Inferior parietal cortex (tissue), 1 donor: ENCODE results near the gene SNRPA.
"Not testable (repeated sequence)": the region's sequence is repeated elsewhere in the genome, so short reads cannot be mapped to it uniquely, and the experiment has no call there.

Experiments used
- DNase-seq: peaks from one replicate; pipeline ENCODE4 v3.0.0-alpha.2; 2016; ENCODE audit errors: extremely low spot score

The SNRPA gene

DNA sequence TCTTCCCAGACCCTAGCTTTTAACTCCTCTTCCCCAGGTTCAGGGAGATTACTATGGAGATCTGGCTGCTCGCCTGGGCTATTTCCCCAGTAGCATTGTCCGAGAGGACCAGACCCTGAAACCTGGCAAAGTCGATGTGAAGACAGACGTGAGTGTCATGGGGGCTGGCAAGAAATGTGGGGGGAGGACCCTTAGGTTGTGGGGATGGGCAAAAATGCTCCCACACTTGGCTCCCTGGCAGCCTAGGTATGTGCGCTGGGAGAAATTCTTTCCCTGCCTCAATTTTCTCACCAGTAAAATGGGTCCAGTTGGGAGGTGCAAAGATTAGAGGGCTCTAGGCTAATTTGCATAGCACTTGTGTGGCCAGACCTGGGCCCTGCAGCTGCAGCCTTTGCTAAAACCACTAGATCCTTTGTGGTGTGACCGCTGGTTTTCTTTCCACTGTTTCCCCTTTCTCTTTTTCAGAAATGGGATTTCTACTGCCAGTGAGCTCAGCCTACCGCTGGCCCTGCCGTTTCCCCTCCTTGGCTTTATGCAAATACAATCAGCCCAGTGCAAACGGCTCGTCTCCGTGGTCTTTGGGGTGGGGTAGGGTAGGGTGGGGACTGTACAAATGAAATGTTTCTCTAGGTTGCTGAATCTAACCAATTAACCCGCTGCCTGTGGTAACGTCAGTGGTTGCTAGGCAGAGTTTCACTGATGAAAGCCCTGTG lies 26.1 kb downstream of the SNRPA start:
- DNase-seq = peak; percentile 96

DNA sequence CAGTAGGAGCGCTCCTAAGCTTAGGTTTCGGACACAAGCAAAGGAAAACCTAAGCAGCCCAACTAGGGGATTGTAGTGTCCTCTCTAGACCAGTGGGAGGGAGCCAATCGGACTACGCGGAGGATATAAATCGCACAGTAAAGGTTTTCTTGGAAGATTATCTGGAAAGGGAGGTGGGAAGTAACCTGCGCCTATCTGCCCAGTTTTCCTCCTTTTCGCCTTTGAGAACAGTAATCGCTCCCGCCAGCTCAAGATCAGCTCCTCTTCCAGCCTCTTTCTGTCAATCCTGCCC lies 26.6 kb downstream of the SNRPA start:
- no peak for DNase-seq

DNA sequence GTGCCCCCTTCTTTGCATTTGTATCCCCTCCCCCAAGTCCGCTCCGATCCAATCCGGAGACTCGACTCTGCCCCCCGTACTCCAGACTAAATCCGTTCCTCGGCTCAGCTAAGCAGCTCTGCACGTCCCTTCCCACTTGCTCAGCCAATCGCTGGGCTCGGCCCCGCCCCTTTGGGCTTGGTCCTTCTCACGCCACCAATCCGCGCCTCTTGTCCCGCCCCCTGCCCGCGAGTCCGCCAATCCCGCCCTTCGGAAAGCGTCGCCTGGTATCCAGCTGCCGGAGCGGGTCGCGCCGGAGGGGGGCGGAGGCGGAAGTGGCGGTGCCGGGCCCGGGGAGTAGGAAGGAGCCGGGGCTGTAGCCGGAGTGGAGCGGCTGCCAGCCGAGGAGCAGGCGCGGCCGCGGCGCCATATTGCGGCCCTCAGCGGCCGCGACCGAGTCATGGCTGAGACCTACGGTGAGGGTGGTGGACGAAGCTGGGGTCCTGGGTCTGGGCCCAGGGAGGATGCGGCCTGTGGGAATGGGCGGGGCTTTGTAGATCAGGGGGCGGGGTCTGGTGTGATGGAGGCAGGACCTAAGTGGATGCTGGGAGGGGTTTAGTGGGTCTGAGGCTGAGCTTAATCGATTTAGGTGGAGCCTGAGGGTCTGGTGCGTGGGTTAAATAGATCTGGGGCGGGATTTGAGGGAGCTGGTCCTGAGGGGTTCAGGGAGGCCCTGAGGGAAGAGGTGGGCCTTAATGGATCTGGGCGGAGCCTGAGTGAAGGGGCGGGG lies 27.1 kb downstream of the SNRPA start, which contains the start of gene RAB4B:
Gene RAB4B, plus strand, starts transcription at position 311 of the 769 bp plus-strand sequence. Its CDS starts 129 bp downstream, at position 440.
- DNase-seq = peak; percentile 99

DNA sequence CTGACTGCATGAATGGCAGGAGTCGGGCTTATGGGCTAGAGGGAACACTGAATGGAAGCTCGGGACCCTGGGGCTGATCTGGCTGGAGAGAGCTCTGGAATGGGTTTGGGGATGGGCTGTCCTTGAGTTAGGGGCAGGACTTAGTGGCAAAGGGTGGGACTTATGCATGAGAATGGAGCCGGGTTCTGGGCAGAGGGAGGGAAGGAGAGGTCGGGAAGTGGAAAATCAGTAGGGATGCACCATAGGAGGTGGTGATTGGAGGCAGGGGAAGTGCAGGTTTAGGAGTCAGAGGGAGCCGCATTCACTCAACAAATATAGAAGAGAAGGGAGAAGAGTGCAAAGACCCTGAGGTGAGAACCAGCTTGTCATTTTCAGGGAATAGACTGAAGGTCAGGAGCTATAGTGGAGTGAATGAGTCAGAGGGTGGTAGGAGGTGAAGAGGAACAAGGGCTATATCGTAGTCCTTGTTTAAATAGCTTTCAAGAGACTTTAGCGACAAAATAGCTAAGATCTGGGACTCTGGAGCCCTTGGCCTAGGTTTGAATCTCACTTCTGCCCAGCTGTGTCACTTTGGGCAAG lies 27.8 kb downstream of the SNRPA start:
- DNase-seq = no peak

DNA sequence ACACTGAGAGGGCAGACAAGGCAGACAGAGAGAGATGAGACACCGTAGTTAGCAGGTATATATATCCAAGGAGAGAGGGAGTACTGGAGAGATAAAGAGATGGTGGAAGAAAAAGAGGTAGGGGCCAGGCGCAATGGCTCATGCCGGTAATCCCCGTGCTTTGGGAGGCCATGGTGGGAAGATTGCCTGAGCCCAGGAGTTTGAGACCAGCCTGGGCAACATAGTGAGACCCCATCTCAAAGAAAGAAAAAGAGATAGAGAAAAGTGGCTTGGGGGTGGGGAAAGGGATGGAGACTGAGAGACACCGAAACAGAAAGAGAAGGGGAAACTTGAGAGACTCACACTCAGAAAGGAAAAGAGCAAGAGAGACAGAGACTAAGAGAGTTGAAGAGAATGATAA lies 29.6 kb downstream of the SNRPA start:
- no peak for DNase-seq

GRCh38 chr19:40781140-40781539 lies 30.1 kb downstream of the SNRPA start:
- DNase-seq = no peak

GRCh38 chr19:40783711-40784110 lies 32.7 kb downstream of the SNRPA start:
- no peak for DNase-seq

- DNase-seq = not testable (repeated sequence)
Measured at GRCh38 chr19:40784146-40784545, 33.1 kb downstream of the SNRPA start.

- no peak for DNase-seq
Measured at GRCh38 chr19:40785526-40785925, 34.5 kb downstream of the SNRPA start.

DNA sequence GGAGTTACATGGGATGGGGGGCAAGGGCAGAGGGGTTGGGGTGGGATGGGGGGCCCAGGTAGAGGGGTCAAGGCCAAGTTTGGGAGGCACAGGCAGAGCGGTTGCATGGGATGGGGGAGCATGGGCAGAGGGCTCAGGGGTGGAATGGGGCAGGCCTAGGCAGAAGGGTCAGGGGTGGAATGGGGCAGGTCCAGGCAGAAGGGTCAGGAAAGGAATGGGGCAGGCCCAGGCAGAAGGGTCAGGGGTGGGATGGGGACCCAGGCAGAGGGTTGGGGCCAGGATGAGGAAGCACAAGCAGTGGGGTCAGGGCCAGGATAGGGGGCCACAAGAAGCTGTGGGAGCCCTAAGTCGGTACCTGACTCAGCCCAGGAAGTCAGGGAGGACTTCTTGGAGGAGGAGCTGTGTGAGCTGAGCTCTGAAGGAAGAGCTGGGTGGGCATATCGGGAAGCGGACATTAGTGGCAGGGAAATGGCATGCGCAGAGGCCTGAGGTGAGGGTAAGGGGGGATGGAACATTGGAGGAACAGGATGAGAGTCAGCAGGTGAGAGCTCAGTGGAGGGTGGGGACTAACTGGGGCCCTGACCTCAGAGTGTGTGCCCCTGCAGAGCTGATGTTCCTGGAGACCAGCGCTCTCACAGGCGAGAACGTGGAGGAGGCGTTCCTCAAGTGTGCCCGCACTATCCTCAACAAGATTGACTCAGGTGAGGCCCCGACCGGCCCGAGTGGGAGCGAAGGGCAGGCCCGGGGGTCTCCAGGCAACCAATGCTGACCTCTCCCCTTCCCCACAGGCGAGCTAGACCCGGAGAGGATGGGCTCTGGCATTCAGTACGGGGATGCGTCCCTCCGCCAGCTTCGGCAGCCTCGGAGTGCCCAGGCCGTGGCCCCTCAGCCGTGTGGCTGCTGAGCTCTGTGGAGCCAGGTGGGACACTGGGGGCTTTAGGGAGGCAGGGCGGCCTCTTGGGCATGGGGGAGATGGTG lies 35.3 kb downstream of the SNRPA start:
- DNase-seq = no peak

DNA sequence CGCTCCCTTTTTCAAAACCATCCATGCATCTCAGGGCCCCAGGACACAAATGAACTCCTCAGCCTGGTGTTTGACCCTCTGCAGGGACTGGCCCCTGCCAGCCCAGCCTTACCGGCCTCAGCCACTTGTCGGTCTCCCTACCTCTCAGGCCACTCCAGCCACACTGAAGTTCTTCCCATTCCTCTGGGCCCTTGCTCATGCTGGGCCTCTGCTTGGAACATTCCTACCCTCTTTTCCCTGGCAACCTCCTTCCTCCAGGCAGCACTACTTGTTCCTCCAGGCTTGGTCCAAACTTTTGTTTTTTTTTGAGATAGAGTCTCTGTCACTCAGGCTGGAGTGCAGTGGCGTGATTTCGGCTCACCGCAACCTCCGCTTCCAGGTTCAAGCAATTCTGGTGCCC lies 40.3 kb downstream of the SNRPA start:
- no peak for DNase-seq

GRCh38 chr19:40791996-40792395 lies 41.0 kb downstream of the SNRPA start:
- DNase-seq = no peak

DNA sequence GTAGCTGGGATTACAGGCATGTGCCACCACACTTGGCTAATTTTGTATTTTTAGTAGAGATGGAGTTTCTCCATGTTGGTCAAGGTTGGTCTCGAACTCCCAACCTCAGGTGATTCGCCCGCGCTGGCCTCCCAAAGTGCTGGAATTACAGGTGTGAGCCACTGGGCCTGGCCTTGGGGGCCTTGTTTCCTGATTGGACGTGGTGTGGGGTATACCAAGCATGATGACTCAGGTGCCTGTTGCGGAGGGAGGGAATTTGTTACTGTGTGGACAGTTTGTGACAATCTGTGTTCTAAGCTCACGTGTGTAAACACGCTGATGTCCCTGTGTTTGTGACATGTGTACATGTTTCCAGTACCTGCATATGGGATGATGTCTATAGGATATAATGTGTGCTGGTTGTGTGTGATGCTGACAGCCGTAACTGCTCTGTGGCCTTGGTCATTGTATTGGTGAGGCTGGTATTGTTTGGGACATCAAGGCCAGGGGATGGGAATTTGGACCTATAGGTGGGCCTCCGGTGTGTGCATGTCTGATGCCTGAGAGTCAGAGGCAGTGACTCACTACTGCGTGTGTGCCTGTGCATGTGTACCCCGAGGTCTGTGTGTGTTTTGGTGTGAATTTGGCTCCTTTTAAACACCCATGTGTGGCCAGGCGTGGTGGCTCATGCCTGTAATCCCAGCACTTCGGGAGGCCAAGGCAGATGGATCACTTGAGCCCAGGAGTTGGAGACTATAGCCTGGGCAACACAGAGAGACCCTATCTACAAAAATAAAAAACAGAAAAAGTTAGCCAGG lies 46.4 kb downstream of the SNRPA start:
- no peak for DNase-seq

GRCh38 chr19:40797963-40798682 lies 47.1 kb downstream of the SNRPA start:
- DNase-seq = no peak

- peak; percentile 98 for DNase-seq
Measured at GRCh38 chr19:40798683-40799557, 47.9 kb downstream of the SNRPA start, which contains the start of gene EGLN2. Gene EGLN2, plus strand, starts transcription at chr19:40799191. Its CDS starts 1,382 bp downstream, at chr19:40800573.

DNA sequence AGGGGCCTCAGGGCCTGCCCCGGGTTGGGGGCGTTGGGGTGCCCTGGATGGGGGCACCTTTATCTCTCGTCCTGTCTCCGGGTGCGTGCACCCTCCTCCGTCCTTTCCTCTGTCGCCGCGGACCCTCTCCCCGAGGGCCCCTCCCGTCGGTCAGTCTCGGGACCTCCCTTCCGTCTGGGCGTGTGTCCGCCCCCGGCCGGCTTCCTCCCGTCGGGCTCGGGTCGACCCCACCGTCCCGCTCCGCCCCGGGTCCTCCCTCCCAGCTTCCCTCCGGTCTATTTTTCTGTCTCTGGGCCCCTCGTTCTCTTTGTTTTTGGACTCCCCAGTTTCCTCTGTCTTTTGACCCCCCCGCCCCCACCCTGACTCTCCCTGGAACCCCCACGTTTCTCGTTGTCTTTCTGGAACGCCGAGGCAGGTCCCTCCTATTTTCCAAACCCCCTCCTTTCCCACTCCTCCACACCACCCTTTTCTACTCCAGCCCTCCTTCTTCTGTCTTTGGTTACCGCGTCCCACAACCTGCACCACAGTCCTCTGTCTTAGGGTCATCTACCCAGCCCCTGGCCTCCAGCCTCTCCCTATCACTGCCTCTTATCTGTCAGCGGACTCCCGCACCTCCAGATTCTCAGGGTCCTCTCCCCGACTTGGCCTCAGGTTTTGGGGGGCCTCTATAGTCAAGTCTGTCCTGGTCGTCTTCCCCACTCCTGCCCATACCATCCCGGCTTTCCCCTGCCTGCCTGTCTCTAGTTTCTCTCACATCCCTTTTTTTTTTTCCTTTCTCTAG lies 48.7 kb downstream of the SNRPA start:
- DNase-seq = no peak

DNA sequence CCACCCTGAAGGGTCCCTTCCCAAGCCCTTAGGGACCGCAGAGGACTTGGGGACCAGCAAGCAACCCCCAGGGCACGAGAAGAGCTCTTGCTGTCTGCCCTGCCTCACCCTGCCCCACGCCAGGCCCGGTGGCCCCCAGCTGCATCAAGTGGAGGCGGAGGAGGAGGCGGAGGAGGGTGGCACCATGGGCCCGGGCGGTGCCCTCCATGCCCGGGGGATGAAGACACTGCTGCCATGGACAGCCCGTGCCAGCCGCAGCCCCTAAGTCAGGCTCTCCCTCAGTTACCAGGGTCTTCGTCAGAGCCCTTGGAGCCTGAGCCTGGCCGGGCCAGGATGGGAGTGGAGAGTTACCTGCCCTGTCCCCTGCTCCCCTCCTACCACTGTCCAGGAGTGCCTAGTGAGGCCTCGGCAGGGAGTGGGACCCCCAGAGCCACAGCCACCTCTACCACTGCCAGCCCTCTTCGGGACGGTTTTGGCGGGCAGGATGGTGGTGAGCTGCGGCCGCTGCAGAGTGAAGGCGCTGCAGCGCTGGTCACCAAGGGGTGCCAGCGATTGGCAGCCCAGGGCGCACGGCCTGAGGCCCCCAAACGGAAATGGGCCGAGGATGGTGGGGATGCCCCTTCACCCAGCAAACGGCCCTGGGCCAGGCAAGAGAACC lies 49.5 kb downstream of the SNRPA start:
- DNase-seq = no peak

- no peak for DNase-seq
Measured at GRCh38 chr19:40800997-40801377, 50.0 kb downstream of the SNRPA start.
